Measurements from ENCODE around the gene ADCY4. TPM values are rescaled to one million over a fixed set of nuclear protein-coding genes. Genes with fewer than 3 reads are reported as not detected.

ADCY4 gene
- total RNA-seq, 2 donors from 2014 or later, result 10.6 to 14.8 TPM

DNA sequence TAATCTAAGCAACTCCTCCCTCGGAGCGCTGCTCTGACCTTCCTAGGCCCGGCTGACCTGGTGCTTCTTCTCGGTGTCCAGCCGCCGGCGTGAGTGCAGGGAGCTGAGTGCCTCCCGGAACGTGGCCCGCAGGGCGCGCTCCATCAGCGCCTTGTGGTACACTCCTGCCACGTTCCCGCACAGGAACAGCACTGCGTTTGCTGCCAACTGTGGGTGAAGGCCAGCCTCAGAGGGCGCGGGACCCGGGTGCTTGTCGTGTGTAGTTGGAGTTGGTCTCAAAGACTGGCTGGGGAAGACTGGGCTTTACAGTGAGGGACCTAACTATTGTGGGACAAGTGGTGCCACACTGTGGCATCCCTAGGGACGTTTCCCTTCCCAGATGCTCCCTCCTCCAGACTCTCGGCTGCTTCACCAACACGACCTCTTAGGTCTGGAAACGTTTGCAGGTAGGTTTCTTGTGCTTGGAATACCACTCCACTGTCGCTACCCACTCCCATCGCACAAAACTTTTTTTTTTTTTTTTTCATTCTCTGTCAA lies 3.1 kb downstream of the ADCY4 start:
- Histone ChIP-seq H3K27ac (no peak overlapping the region), H3K36me3 (replicated peaks in 1 of 2; ENCODE audit: insufficient read depth in 1 of 2, low read depth in 2 of 2) (no peaks in the 10 kb centered on the region), H3K9me3 (no peaks in the 10 kb centered on the region), H3K4me1 (peaks cover 35% of the 10 kb centered on the region), H3K27me3 (peaks cover 4 to 5% of the 10 kb centered on the region in 2 donors), H3K4me3 (no peak overlapping the region)
- DNase-seq (no peak), ATAC-seq (no peak)
- intact Hi-C loops (cut with DNase I), result loop anchor here (10.0 kb wide), 1 partner anchor 103 kb away; no protein-coding TSS in a partner anchor
- WGBS, 2 donors, result 39 to 47% methylated on average over 26 of the region's 26 CpGs
- TF ChIP-seq, protein P1, sequence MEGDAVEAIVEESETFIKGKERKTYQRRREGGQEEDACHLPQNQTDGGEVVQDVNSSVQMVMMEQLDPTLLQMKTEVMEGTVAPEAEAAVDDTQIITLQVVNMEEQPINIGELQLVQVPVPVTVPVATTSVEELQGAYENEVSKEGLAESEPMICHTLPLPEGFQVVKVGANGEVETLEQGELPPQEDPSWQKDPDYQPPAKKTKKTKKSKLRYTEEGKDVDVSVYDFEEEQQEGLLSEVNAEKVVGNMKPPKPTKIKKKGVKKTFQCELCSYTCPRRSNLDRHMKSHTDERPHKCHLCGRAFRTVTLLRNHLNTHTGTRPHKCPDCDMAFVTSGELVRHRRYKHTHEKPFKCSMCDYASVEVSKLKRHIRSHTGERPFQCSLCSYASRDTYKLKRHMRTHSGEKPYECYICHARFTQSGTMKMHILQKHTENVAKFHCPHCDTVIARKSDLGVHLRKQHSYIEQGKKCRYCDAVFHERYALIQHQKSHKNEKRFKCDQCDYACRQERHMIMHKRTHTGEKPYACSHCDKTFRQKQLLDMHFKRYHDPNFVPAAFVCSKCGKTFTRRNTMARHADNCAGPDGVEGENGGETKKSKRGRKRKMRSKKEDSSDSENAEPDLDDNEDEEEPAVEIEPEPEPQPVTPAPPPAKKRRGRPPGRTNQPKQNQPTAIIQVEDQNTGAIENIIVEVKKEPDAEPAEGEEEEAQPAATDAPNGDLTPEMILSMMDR (IDR thresholded peaks at IDR 0.05), result no peak
- no peak for TF ChIP-seq POLR2A (IDR thresholded peaks at IDR 0.05)

DNA sequence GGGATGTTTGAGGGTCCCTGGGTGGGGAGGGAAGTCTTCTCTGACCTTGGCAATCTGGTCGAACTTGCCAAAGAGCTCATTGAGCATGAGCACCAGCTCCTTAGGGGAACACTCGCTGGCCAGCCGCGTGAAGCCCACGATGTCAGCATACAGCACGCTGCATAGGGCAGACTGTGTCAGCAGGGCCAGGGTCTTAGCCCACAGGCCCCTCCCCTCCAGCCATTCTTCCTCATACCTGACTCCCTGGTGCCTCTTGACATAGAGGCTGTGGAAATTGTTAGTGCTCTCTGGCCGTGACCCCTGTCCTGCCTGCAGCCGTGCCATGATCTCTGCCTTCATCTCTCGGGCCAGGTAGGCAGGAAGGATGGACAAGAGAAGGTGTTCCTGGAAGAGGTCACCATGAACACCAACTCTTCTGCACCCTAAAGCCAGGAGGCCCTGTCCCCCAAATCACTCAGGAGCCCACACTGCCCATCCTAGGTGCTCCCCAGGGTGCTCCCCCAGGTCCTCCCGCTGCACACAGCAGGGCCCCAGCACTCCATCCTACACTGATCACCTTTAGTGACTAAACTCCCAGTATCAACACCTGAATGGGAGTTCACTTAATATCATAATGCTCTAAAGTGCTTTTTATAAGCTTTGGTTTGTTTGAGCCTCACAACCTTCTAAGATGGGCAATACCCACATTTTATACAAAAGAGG lies 3.7 kb downstream of the ADCY4 start:
- no peak overlapping the region for H3K27ac ChIP-seq

DNA sequence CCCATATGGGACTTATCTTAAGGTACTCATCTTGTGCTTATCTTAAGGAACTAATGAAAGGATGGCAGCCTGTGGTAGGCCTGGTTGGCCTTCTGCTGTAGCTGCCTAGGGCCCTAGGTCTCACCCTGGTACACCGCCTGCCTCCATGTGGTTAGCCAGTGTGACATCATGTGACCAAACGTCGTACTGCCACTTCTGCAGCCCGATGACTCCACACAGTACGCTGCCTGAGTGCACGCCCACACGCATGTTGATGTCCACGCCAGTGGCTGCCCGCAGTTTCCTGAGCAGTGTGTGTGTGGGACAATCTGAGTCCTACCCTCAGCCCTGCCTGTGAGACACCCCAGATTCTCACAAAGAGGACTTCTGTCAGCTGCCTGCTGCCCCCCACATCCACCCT lies 5.1 kb downstream of the ADCY4 start:
- intact Hi-C loops (cut with DNase I), result loop anchor here (10.0 kb wide), 1 partner anchor 105 kb away; no protein-coding TSS in a partner anchor
- DNase-seq, result peak in 3 of 4 donors; percentile 43 to 83 (median 45)
- 45 to 70% methylated on average over 6 to 9 of the region's 9 CpGs for WGBS, 2 donors
- TF ChIP-seq POLR2A (IDR thresholded peaks at IDR 0.05), result peak in 1 of 3 donors; percentile 23
- TF ChIP-seq, protein P1 (IDR thresholded peaks at IDR 0.05), result no peak
- no peaks in the 10 kb centered on the region for H3K36me3 ChIP-seq (replicated peaks in 1 of 2; ENCODE audit: insufficient read depth in 1 of 2, low read depth in 2 of 2)
- H3K4me3 ChIP-seq, result no peak overlapping the region
- H3K27me3 ChIP-seq, result peaks cover under 1 to 5% of the 10 kb centered on the region in 2 donors
- H3K27ac ChIP-seq, result no peak overlapping the region
- no peak for ATAC-seq
- H3K9me3 ChIP-seq, result no peaks in the 10 kb centered on the region
- H3K4me1 ChIP-seq, result peaks cover 31% of the 10 kb centered on the region

More for the DNA sequence above, 3.7 kb downstream of the ADCY4 start:
- no peaks in the 10 kb centered on the region for H3K36me3 ChIP-seq (replicated peaks in 1 of 2; ENCODE audit: insufficient read depth in 1 of 2, low read depth in 2 of 2)
- peaks cover 4 to 5% of the 10 kb centered on the region in 2 donors for H3K27me3 ChIP-seq
- ATAC-seq (no peak), DNase-seq (no peak)
- TF ChIP-seq, protein P1 (IDR thresholded peaks at IDR 0.05), result no peak
- TF ChIP-seq POLR2A (IDR thresholded peaks at IDR 0.05), result no peak
- 56 to 85% methylated on average over 3 to 10 of the region's 10 CpGs for WGBS, 2 donors
- no peaks in the 10 kb centered on the region for H3K9me3 ChIP-seq
- intact Hi-C loops (cut with DNase I), result loop anchor here (10.0 kb wide), 1 partner anchor 104 kb away; no protein-coding TSS in a partner anchor
- H3K4me1 ChIP-seq, result peaks cover 35% of the 10 kb centered on the region
- H3K4me3 ChIP-seq, result no peak overlapping the region

DNA sequence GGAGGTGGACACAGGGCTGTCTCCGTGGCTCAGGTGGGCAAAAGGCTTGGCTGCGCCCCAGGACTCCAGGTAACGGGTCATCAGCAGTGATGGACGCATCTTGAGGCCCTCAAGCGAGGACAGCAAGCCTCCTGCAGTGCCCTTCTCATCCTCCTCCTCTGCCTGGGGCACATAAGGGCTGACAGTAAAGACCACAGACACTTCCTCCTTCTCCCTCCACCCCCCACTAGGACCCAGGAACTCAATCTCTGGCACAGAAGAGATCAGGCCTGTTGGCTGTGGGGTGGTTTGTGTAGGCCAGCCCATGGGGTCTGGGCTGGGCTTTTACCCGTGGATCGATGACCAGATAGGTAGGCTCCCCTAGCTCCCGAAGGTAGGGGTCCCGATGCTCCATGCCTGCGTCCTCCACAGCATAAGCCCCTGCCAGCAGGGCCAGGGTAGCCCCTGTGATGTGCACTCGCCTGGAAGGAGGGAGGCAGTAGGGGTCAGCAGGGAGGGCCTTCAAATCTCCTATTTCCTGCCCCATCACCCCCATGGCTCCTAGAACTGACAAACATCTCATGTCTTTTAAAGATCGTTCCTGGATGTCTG lies 5.7 kb downstream of the ADCY4 start:
- intact Hi-C loops (cut with DNase I), result no loop called here
- H3K4me1 ChIP-seq, result peaks cover 25% of the 10 kb centered on the region
- TF ChIP-seq, protein P1 (IDR thresholded peaks at IDR 0.05), result no peak
- TF ChIP-seq POLR2A (IDR thresholded peaks at IDR 0.05), result no peak
- ATAC-seq, result no peak
- no peak overlapping the region for H3K27ac ChIP-seq
- WGBS, 2 donors, result 82% methylated on average over 12 of the region's 12 CpGs
- H3K36me3 ChIP-seq (replicated peaks in 1 of 2; ENCODE audit: insufficient read depth in 1 of 2, low read depth in 2 of 2), result no peaks in the 10 kb centered on the region
- DNase-seq, result no peak
- peaks cover 0 to 1% of the 10 kb centered on the region in 2 donors for H3K27me3 ChIP-seq
- H3K9me3 ChIP-seq, result no peaks in the 10 kb centered on the region
- H3K4me3 ChIP-seq, result no peak overlapping the region

Data from body of pancreas (tissue), 4 donors.